ENCODE results near the gene FAM89A. TPM values are rescaled to one million over a fixed set of nuclear protein-coding genes. Genes with fewer than 3 reads are reported as not detected.

The FAM89A gene
- polyA plus RNA-seq, 1 of the 3 experiments (the other 2 are of a cell fraction), result 2.7 TPM

- Histone ChIP-seq H3K4me2 (peak overlapping the region; percentile 95), H2AFZ (ENCODE audit: low read depth) (peak overlapping the region; percentile 74), H4K20me1 (ENCODE audit: insufficient read depth) (no peaks in the 10 kb centered on the region), H3F3A (replicated peaks; ENCODE audit: insufficient read depth) (no peaks in the 10 kb centered on the region), H3K36me3 (replicated peaks in 1 of 2; ENCODE audit: control insufficient read depth in 1 of 2, insufficient read depth in 2 of 2, low read length in 1 of 2) (no peaks in the 10 kb centered on the region), H3K4me1 (ENCODE audit: control insufficient read depth in 1 of 2, insufficient read depth in 2 of 2, low read depth in 1 of 2, low read length in 1 of 2) (peaks cover 0 to 8% of the 10 kb centered on the region in 2 experiments; a peak in 2 of 4 replicates), H3K79me2 (ENCODE audit: insufficient read depth) (no peaks in the 10 kb centered on the region), H3K27ac (ENCODE audit: low read depth in 2 of 2, low read length in 1 of 2) (no peak overlapping the region), H3K4me3 (ENCODE audit: low read depth in 2 of 2, low read length in 1 of 2) (peak overlapping the region; percentile 50 to 72), H3K9me3 (no peaks in the 10 kb centered on the region), H3K9ac (peak overlapping the region; percentile 44; the same call in 1 of the 2 replicates), H3K9me2 (no peaks in the 10 kb centered on the region), H3K27me3 (ENCODE audit: insufficient read depth) (peaks cover 13% of the 10 kb centered on the region)
- ChIA-PET POLR2A (no interaction called here), CTCF (interaction anchor here (1.1 to 1.2 kb wide), 2 partner anchors 11 to 171 kb away, joined by 3 to 4 read pairs; no protein-coding TSS in a partner anchor)
- TF ChIP-seq RAD21 (IDR thresholded peaks at IDR 0.05; ENCODE audit: low read length) (no peak), TEAD4 (IDR thresholded peaks at IDR 0.05; ENCODE audit: borderline replicate concordance, insufficient read depth) (no peak), MXI1 (IDR thresholded peaks at IDR 0.05; ENCODE audit: low read depth, low read length) (no peak), ELF1 (IDR thresholded peaks at IDR 0.05) (0 out of 2 replicates have a peak, but pooled peaks have one; percentile 4), TAF1 (IDR thresholded peaks at IDR 0.05; ENCODE audit: borderline replicate concordance, low read depth, low read length) (no peak), EP300 (IDR thresholded peaks at IDR 0.05; ENCODE audit: borderline replicate concordance in 1 of 2, low read depth in 1 of 2, low read length in 1 of 2) (no peak), TCF12 (IDR thresholded peaks at IDR 0.05) (no peak), YY1 (IDR thresholded peaks at IDR 0.05; ENCODE audit: low read depth) (no peak), SIN3A (IDR thresholded peaks at IDR 0.05; ENCODE audit: borderline replicate concordance, low read depth, low read length) (no peak), JUND (IDR thresholded peaks at IDR 0.05) (no peak), IRF3 (IDR thresholded peaks at IDR 0.05; ENCODE audit: low read depth, low read length) (no peak), PBX3 (IDR thresholded peaks at IDR 0.05) (no peak), CTCF (IDR thresholded peaks at IDR 0.05) (no peak), REST (IDR thresholded peaks at IDR 0.05; ENCODE audit: low read depth, low read length) (peak; percentile 24; the same call in 1 of the 2 replicates), POLR2AphosphoS5 (IDR thresholded peaks at IDR 0.05; ENCODE audit: low read depth, low read length) (no peak), NFIC (IDR thresholded peaks at IDR 0.05; ENCODE audit: borderline replicate concordance) (no peak), SMC3 (IDR thresholded peaks at IDR 0.05; ENCODE audit: low read depth, low read length) (no peak), GATA2 (CRISPR knock-in tag; IDR thresholded peaks at IDR 0.05) (no peak), NRF1 (IDR thresholded peaks at IDR 0.05; ENCODE audit: low read depth, low read length) (no peak), CHD2 (IDR thresholded peaks at IDR 0.05; ENCODE audit: low read length, partially characterized antibody) (no peak), MAX (IDR thresholded peaks at IDR 0.05; ENCODE audit: low read depth) (0 out of 2 replicates have a peak, but pooled peaks have one; percentile 15), USF1 (IDR thresholded peaks at IDR 0.05; ENCODE audit: borderline replicate concordance, low read depth) (no peak), USF2 (IDR thresholded peaks at IDR 0.05; ENCODE audit: borderline replicate concordance, low read depth, low read length) (no peak)
- DNase-seq, result peak; percentile 83
- 2% methylated on average over 21 of the region's 91 CpGs for WGBS (ENCODE audit: low lambda C conversion rate)
Observed at GRCh38 chr1:231039161-231040018, 664 bp downstream of the FAM89A start.
